Activated CD4-positive, alpha-beta T cell treated with anti-CD3 and anti-CD28 coated beads for 1 hour (primary cell): ENCODE measurements around the gene FGF12.

Experiments
- DNase-seq: peaks from one replicate; pipeline ENCODE4 v3.0.0-alpha.2; 2020

Gene FGF12

DNA sequence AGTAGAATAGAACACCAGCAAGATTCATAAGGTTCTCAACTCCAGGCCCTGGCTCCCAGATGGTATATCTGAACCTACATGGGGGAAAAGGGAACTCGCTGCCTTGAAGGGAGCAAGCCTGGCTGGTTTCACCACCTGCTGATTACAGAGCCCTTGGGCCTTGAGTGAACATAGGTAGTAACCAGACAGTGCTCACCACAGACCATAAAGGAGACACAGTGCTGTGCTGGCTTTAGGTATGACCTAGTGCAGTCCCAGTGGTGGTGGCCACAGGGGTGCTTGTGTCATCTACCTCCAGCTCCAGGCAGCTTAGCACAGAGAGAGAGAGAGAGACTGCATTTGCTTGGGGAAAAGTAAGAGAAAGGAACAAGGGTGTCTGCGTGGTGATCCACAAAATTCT is 409.8 kb downstream of the FGF12 start:
- DNase-seq = no peak

DNA sequence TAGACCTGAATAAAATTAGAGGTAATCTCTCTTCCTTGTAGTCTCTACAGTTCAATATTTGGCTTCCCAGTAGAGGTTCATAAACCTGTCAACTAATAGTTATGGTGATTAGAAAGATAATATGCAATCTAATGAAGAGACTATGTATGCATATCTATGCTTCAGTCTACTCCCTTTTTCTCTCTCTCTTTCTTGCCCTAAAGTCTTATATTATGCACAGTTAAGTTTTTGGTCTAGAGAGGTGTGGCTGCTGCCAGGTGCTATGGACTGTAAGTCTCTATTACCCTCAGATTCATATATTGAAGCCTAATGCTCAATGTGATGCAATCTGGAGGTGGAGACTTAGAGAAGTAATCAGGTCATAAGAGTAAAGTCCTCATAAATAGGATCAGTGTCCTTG is 413.7 kb downstream of the FGF12 start:
- no peak for DNase-seq

DNA sequence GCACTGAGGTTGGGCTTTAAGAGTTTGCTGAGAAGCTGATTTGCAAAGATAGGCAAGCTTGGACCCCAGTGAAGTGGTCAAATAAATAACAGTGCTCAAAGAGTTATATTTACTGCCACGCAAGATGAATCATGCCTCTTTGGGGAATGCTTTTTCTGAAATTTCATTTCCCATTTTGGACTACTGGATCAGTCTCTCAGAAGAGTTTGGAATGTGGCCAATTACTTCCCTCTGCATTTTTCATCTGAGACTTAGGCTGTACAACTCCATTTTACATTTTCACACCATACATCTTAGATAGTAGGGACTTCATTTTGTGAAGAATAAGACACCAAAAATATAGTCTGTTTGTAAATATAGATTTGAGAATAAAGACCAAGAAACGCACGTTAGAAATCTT is 419.7 kb downstream of the FGF12 start:
- DNase-seq = no peak

DNA sequence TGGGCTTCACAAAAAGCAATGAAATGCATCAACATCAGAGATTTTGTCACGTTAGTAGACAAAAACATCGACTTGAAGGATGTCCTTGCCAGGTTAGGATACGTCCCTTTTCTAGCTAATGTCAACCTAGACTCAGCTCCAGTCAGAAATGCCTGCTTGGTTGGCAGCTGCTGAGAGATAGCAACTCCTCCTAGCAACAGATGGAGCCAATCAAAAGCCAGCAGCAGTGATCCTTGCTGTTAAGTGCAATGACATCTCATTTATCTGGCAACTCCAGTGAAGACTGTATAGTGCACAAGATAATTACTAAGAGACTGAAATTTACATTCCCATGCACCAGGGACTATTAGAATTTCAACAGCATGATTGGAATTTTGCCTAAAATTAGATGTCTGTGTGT is 424.1 kb downstream of the FGF12 start:
- DNase-seq = no peak

DNA sequence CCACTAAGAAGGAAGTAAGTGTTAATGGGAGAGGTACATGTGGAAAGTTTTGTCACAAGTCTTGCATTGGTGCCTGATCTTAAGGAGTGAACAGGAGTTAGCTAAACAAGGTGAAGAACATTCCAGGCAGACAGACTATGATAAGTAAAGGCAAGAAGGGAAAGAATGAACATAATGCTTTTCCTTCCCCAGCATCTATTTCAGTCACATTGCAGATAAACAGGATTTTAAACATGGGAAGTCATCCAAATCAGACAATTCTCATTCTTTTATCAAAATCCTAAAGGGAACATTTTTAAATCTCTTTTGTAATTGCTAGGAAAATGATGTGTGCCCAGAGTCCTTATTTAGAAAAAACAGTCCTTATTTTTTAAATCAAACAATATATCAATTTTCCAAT is 424.6 kb downstream of the FGF12 start:
- no peak for DNase-seq

DNA sequence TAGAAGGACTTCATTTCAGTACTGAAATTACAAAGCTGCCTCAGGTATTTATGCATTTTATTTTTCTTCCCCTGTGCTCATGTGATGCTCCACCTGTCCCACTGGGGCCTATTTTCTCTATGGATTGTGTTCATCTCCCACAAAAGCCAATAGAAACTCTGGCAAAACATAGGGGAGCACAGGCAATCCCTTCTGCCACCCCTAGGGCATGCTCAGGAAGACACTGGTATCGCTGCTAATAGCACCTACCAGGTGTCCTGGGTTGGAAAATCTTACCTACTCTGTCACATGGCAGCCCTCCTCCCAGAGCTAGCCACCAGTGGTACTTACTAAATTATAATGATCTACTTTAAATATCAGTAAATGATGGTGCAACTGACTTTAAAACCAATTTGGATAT is 427.4 kb downstream of the FGF12 start:
- no peak for DNase-seq

DNA sequence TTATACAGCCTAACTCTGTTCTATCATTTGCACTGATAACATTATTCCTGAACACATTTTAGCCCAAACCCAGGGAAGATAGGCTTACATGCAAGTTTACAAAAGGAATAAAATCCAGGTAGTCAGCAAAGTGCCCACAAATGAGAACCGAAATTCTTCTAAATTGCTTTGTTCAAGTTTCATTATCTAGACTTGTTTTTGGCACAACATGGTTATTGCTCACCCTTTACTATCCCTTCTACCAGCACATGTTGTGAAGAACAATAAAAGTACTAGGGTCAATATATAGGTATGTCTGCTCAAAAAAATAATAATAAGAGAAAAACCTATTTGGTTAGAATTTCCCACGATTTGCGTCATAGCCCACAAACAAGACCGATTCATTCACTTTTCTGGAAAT is 430.5 kb downstream of the FGF12 start:
- DNase-seq = no peak

DNA sequence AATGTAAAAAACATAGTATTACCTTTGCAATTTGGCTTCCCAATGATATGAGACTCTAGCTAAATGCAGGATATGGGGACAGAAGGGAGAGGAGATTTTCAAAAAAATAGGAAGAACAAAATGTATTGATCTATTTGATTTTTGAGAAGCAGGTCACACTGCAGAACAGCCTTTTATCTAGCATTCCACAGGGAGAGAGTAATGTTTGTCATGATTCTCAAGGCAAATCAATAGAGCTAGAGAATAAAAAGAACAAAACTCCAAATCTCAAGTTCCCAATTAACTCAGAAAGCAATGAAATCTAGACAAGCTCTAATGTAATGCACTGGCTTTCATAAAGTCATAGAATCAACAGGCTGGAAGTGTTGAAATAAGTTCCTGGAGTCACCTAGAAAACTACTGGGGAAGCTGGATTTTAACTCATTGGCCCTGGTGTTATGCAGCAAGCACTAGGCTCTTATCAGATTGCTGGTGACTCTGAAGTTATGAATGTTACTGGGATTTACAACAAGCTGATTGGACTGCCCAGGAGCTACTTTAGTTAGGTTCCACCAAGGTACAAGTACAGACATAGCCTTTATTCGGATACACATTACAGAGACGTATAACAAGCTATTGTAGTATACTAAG is 442.8 kb downstream of the FGF12 start:
- DNase-seq = no peak

DNA sequence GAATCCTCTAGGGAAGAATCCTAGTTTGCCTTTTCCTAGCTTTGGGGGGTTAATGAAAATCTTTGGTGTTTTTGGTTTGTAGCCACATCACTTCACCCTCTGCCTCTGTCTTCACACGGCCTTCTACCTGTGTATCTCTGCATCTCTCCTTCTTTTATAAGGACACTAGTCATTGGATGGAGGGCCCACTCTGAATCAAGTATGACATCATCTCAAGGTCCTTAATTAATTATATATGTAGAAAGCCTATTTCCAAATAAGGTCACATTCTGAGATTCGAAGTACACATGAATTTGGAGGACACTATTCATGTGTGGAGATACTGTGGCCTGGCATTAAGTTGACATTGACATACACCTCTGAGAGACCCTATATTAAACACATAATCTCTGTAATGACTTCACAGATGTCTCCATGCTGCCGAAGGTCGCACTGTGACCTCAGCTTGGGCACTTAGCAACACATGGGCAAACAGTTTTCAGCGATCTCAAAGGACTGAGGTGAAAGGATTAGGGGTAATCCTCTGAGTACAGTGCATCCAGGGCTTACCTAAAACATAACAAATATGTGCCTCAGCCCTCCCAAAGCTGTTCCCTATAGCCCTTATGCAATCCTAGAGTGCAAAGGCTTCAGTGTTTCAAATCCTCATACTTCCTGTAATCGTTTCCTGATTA is 446.0 kb downstream of the FGF12 start:
- DNase-seq = no peak

DNA sequence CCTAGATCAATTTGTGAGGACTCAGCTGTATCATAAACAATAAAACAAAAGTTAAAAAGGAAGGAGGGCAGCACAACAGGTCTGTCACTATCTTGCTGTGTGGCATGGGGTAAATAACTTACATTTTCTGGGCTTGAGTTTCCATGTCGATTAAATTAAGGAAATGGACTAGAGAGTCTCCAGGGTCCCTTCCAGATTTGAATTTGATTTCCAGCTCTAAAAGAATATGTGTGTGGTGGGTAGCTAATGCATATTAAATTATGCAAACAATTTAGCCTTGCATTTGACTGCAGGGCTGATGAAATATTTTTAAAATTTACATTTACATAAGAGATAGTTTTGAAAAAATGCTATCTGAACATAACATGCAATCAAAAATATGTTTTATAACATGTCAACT is 447.7 kb downstream of the FGF12 start:
- DNase-seq = no peak

DNA sequence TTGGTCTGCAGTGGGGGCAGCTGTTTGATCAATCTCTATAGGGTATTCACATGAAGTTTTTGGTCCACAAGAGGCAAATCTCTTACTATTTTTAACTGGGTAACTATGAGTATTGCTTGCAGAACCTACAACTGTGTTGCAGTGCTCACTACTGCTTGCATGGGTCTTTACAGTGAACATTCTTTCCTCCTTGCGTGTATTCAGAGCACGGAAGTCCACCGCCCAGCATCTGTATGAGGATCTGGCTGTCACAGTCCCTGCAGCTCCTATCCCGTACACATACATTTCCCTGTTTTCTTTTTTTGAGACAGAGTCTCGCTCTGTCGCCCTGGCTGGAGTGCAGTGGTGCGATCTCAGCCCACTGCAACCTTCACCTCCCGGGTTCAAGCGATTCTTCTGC is 449.9 kb downstream of the FGF12 start:
- no peak for DNase-seq

DNA sequence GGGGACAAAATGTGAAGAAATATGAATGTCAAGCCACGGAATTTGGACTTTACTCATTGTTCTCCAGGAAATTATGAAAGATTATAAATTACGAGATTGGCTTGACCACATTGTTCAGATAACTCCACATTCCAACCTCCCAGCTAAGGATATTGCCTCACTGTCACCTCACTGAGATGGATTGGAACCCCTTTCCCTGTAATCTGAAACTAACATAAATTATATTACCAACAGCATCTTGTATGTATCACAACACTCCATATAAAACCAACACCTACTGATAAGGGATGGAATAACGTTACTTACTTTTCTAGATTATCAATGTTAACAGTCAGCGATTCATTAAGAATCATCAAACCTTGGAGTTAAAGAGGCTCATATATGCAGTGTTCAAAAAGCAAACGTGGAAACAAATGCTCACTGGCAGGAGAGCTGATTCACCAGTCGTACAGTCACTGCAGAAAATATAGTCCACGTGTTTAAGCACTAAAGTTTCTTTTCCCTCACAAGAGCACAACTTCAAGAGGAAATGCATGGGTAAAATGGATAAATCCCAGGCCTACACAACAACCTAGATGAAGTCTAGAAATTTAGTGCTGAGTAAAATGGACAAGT is 451.5 kb downstream of the FGF12 start:
- DNase-seq = no peak

DNA sequence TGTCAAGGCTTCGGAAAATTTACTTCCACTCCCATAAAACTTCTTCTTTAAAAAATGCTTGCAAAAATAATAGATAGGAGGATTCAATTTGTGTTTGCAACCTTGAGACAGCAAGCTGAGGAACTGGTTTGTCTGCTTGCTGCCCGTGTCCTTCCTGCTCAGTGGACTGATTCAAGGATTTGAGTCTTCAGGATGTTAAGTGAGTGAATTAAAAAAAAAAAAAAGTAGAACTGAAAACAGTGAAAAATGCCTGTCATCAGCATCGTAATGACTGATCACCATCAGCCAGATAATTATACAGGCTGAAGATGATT is 453.7 kb downstream of the FGF12 start:
- DNase-seq = no peak

DNA sequence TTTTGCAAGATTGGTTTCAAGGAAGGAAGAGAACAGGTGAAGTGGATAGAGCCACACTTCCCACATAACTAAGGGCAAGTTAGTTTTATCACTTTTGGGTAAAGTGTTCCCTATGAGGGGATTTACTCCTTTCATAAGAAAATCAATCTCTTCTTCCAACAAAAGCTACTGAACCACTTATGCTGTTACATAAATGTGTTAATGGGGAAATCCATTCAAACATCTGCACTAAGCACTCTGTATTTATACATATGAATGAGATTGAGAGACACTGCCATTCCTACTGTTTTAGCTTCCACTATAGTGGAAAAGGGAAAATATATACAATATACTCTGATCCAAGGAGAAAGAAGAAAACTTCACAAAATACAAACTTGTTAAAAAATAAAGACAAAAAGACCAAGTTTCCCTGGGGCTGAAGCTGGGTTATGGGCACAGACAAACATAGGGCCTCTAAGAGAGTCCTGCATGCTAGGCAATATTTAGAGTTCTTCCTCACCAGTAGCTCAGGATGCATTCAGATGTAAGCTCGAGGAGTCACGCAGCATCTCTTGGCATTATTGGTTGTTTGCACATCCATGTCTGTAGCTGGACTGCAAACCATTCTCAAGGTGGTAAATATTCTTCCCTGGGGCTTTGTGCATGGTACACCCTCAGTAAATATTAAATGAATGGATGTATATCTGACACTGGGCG is 454.2 kb downstream of the FGF12 start:
- DNase-seq = no peak

DNA sequence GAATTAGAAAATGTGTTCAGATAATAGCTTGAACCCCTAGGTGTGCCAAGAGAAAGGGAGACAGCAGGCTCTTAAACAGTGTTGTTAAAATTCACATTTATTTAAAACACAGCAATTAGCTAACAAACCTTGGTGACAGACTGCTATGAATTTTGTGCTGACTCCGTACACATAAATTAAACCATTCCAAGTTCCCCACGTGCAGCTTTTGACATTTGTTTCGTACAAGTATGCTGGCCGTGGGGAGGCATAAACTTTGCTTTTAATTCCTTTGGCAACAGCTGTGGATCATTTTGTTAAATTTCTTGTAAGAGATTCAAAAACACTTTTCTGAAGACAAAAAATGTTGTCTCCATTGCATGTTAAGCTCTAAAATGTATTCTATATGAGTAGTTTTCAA is 465.3 kb downstream of the FGF12 start:
- DNase-seq = no peak

DNA sequence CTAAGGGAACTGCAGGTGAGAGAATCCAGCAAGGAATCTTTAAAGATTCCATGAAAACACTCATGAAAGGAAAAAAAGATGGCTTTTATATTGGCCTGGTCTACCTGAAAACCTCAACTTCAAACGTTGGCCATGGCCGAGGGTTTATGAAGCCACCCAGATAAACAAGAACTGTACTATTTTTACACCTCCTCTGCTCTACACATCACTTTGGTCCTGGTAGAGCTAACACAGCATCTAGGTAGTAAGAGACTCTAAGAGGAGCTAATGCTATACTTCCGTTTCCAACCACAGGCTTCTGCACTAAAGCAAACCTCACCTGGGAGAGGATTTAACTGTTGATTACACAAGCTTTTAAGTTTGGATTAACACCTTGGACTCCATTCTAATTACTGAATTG is 466.2 kb downstream of the FGF12 start:
- DNase-seq = no peak

DNA sequence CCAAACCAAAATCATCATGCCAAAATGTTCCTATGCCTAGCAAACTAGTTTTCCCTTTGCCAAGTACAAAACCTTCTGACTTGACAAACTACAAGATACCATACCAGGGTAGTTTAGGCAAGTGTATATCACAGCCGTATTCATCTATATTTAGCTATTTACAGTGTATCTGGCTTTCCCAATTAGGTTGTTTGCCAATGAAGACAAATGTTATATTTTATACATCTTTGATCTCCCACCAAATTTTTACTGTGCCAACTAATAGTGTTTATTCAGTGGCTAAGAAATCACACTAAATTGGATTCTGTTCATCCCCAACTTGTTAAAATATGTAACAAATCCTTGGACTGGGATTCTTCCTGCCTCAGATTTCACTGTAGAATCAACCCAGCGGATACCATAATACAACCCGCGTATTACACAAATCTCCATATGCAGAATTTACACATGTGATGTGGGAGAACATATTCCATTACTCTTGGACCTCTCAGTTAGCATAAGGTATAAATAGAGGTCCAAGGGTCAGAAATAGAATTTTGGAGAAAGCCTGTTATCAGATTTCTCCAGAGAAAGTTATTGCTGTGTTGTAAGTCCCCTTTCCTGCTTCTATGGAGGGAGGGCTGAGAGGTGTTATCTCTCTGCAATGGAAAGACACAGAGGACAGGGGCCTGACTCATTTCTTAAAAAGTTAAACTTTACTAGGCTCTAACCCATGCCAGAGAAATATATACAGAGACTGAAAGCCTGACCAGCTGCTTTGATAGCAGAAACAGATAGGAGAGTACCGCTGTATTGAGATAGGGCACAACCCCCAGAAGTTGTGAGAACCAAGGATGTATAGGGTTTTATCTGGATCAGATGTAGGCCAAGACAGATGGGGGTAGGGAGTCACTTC is 467.0 kb downstream of the FGF12 start:
- DNase-seq = no peak

DNA sequence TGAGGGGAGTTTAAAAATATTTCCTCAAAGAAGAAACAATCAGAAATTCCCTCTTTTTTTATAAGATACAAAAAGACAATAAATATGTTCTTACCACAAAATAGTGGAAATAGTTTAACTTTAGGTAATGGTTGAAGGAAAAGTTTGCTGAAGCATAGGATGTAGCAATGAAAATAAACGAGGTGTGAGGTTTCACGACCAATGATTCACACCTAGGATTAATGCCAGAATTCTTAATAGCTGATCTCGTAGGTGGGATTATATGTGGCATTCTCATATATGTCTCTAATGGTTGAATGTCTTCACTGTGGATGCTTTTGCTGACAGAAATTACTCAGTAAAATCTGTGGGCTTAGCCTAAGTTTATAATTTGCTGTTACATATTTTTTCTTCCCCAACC is 467.7 kb downstream of the FGF12 start:
- no peak for DNase-seq

DNA sequence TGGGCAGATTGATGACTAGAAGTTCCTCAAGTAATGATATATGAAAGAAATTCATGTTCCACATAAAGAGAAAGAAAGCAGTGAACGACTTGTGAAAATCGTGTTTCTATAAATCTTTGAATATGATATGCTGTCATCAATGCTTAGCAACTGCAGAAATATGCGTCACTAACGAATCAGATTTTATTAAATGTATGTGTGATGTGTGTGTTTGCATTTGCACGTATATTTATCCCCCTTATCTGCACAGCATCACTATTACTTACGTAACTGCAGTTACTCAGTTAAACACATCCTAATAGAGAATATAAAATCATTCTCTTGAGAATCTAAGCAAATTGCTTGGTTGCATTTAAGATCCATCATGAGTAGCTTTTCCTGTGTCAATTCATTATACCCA is 468.6 kb downstream of the FGF12 start:
- DNase-seq = no peak

DNA sequence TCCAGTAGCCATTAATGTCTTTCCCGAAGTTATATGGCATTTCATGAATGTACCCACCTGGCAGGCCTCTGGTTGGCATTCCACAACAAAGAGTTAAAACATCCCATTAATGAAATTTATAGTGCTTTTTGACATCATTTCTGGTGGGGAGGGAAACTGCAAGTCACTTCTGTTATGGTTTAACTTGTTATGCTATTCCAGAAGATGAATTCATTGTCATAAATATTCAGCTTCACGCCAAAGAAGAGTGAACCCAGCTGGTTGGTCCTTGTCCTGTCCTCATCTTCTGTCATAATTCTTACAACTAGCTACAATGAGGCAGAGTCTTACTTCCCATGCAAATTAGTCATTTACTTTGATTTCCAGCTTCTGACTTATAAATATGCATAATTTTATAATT is 471.5 kb downstream of the FGF12 start:
- DNase-seq = no peak

DNA sequence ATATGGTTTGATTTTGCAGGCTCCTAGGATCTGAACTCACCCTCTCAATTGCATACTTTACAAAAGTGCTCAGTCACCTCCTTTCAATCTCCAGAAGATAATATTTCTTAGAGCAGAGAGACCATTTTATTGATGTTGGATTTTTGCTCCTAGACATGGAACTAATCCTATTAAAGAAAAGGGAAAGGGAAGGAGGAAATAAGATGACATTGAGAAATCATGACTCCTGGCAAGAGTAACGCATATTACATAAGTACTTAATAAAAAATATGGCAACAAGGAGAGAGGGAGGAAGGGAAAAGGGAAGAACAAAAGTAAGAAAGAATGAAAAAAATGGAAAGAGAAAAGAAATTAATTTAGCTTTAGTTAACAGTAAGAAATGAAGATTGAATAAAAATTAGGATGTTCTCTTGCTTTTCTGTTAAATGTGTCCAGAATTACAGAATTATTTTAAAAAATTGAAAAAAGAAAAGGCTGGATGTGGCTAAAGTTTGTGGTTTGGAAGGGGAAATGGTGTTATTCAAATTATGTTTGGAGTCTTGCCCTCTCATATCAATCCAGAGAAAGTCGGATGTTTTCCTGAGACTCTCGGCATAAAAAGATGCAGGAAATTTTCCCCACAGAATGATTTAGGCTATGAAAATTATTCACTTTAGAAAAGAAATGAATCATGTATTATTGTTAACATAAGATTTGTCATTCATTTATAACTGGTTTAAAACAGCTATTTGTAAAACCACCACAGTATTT is 474.0 kb downstream of the FGF12 start:
- no peak for DNase-seq

DNA sequence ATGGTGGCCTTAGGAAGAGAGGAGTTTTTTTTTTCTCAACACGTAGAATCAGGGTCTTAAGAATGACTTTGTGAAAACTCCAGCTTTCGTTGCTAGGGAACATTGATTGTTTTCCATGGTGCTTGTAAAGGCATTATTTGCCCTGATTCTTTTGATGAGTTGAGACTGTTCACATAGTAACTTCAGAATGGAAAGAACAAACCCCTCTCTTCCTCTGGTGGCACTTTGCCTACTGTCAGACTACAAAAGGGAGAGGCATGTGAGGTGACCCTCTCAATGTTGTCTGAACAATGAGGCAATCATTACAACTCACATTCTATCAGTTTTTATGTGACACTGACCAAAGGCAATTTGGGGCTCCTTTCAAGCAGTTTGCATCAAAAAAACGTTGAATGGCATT is 477.8 kb downstream of the FGF12 start:
- DNase-seq = no peak
